Keratinocyte (primary cell): Measurements from ENCODE around the gene NFKB2.

Experiments used
- CTCF ChIP-seq, 3 experiments: IDR thresholded peaks in 1 of 3; conservative IDR thresholded peaks in 1 of 3; optimal IDR thresholded peaks in 1 of 3; 2 replicates in 2 of 3; 3 replicates in 1 of 3; pipeline versions ENCODE3 to v1.5.1; 2011; ENCODE audit warnings: low read length in 3 of 3, mild to moderate bottlenecking in 3 of 3, moderate library complexity in 2 of 3, control low read depth in 1 of 3, inconsistent platforms in 1 of 3; ENCODE audit not compliant: insufficient read depth in 2 of 3; ENCODE audit errors: extremely low read depth in 1 of 3
- EZH2 ChIP-seq: IDR thresholded peaks from one replicate; pipeline ENCODE4 v1.6.1; 2012; ENCODE audit warnings: inconsistent platforms, mild to moderate bottlenecking, low read length, moderate library complexity

- TF ChIP-seq CTCF (optimal IDR thresholded peaks at IDR 0.05 in 1 of 3, IDR thresholded peaks at IDR 0.05 in 1 of 3, conservative IDR thresholded peaks at IDR 0.05 in 1 of 3; ENCODE audit: extremely low read depth in 1 of 3, insufficient read depth in 2 of 3, low read length in 3 of 3) (no peak), EZH2 (no peak)
Observed at GRCh38 chr10:102397222-102398171, 2.0 kb downstream of the NFKB2 start.
